GM19467 (cell line): ENCODE data around the gene ELAPOR1.
"Not testable (repeated sequence)": the region's sequence is repeated elsewhere in the genome, so short reads cannot be mapped to it uniquely, and the experiment has no call there.

Experiments used
- ATAC-seq: cut with Tn5 transposase; IDR thresholded peaks from one replicate; pipeline ENCODE4 v1.9.1; 2021; ENCODE audit warnings: mild to moderate bottlenecking, moderate library complexity; ENCODE audit not compliant: unreplicated experiment

ELAPOR1 gene

DNA sequence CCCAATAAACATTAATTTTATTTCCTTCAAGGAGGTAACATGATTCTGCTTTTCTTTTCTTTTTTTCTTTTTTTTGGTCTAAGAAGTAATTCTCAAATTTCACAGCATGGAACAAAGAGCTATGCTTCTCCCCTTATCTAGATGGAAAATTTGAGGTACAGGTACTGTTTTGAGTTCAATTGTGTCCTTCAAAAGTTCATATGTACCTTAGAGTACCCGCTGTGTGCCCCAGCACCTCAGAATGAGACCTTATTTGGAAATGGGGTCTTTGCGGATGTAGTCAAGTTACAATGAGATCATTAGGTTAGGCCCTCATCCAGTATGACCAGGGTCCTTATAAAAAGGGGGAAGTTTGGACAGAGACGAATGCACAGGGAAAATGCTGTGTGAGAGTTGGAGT, 22.0 kb downstream of the ELAPOR1 start:
- no peak for ATAC-seq

- no peak for ATAC-seq
Observed at GRCh38 chr1:109136766-109137165, 22.9 kb downstream of the ELAPOR1 start.

- ATAC-seq: no peak
Observed at GRCh38 chr1:109137958-109138357, 24.0 kb downstream of the ELAPOR1 start.

- ATAC-seq: no peak
Observed at GRCh38 chr1:109138358-109138757, 24.4 kb downstream of the ELAPOR1 start.

DNA sequence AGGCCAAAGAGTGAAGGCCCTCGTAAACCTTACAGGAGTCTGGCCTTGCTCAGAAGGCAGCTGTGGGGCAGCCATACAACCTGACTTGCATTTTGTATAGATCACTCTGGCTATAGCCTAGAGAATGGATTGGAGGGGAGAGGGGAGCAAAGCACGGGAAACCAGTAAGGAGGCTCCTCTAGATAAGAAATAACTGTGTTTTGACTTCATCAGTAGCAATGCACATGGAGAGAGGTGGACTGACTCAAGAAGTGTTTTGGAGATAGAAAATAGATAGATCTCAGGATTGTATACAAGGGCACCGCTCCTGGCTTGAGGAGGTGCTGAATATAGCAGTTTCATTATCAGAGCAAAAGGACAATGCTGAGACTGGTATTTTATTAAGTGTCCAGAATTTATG, 26.5 kb downstream of the ELAPOR1 start:
- no peak for ATAC-seq

- ATAC-seq: no peak
Observed at GRCh38 chr1:109142260-109142659, 28.3 kb downstream of the ELAPOR1 start.

DNA sequence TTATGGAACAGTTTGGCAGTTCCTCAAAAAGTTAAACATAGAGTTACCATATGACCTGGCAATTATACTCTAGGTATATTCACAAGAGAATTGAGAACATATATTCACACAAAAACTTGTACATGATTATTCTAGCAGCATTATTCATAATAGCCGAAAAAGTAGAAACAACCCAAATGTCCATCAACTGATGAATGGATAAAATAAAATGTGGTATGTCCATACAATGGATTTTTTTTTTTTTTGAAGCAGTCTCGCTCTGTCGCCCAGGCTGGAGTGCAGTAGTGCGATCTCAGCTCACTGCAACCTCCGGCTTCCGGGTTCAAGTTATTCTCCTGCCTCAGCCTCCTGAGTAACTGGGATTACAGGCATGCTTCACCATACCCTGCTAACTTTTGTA, 28.8 kb downstream of the ELAPOR1 start:
- not testable (repeated sequence) for ATAC-seq

DNA sequence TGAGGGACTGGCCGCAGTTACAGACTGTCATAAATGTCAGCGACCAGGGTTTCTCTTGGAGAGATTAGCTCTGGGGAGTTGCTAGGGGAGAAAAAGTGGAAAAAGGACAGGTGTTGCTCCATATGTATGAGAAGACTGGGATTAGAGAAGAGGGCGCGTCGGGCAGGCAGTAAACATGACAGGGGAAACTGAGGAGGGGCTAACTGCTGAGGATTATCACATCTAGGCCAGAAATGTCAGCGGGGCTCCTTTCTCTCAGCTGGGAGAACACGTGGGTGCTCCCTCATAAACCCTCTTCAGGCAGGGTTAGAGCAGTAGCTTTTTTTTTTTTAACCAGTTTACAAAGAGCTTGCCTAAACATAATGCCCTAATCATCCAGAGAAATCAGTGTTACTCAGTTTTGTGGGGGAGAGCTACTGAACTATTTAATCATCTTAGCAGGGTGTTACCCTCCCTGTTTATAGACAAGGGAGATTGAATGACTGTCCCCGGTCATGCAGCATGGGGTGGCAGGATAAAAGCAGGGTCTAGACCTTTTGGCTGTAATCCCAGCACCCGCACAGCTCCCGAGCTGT, 35.2 kb downstream of the ELAPOR1 start:
- ATAC-seq: no peak

DNA sequence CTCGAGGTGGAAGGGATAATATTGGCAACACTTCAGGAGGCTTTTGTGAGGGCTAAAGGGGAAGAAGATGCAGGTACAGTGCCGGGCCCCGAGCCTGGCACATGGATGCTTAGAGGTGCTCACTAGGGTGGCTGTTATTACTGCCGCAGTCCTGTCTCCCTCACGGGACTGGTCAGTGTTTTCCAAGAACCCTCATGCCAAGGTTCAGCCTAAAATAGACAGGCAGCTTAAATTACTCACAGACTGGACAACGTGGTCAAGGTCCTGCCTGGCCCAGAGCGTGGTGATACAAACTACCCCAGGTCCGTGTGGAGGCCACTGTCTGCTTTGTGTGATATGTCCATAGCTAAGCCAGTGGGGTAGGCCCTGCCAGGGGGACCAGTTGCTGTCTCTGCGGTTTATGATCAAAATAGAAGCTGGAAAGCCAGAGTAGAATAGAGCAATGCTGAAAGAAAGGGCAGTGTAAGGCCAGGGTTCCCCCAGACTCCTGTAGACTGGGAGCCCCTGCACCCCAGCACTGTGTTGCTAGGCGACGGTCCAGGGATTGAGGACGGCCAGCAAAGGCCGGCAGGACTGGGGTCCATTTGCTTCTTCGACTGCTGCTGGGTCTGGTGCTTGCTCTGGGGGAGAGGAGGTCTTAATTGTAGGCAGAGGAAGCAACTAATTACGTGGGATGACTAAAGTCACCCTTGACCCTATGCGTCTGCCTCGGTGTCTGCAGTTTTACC, 36.1 kb downstream of the ELAPOR1 start:
- no peak for ATAC-seq

GRCh38 chr1:109151146-109151990, 37.5 kb downstream of the ELAPOR1 start:
- ATAC-seq: no peak

DNA sequence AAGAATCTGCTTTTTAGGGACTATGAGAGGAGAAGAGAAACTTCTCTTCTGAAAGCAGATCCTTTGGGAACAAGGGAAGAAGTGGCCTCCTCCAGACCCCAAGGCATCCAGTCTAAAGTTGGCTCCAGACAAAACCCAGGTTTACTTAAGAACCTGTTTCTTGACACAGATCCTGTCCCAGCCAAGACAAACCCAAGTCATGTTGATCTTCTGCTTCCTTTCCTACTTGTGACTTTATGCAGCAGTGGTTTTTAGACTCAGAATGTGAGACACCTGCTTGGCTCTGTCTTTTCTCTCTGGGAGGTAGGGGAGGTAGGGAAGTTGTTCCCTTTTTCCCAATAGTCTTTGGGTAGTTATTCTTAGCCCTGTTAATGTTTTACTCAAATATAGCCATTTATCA, 38.3 kb downstream of the ELAPOR1 start:
- no peak for ATAC-seq

GRCh38 chr1:109156916-109157385, 43.0 kb downstream of the ELAPOR1 start:
- no peak for ATAC-seq

DNA sequence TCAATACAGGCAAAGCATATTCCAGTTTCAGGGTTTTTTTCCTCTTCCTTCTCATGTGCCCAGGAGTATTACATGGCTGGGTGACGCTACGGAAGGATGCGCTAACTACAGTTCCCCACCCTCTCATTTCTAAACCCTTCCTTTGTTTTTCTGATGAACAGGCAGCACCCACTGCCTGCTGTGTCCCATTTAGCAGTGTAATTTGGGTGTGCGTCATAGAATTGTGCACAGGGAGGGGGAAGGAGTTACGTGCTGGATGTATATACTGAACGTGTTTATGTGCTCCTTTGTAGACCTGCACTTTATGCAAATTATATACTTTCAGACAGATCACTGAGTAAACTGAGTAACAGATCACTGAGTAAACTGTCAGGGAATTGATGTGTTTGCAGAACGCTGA, 44.5 kb downstream of the ELAPOR1 start:
- ATAC-seq: no peak

DNA sequence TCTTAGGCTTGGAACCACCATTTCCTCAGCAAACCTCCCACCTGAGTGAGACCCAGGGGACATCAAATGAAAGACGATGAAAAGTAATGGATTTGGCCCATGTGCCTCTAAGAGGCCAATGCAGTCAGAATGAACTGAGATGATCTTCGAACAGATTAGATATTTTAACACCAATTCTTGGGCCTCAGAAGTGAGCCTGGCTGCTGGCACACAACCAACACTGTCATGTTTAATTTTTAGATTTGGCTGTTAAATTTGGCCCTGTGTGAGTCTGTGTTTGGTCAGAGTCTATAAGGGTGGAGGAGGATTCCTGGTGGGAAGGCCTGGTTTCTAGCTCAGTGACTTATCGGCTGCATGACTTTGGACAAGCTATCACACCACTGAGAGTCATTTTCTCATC, 45.4 kb downstream of the ELAPOR1 start:
- ATAC-seq: no peak

GRCh38 chr1:109160071-109160840, 46.3 kb downstream of the ELAPOR1 start:
- ATAC-seq: no peak

GRCh38 chr1:109161858-109162606, 48.1 kb downstream of the ELAPOR1 start:
- ATAC-seq: peak; percentile 55

DNA sequence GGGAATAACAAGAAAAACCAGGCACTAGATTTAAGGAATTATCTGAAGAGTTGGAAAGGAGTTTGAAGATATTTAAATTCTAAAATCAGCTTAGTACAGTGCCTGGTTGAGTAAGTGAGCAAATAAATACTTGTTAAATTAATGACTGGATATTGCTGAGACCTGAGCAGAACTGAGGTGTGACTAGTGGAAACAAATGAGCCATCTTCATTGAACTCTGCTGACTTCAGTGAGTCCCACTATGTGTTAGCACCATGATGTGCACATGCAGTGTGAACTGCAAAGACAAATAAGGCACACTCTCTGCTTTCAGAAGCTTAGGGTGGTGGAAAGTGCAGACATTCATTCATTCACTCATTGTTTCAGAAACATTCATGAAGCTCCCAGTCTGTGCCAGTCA, 48.7 kb downstream of the ELAPOR1 start:
- no peak for ATAC-seq

GRCh38 chr1:109163551-109163950, 49.6 kb downstream of the ELAPOR1 start:
- no peak for ATAC-seq
